Thyroid gland (tissue), 4 donors: Measurements from ENCODE around the gene CAMTA1. TPM values are rescaled to one million over a fixed set of nuclear protein-coding genes. Genes with fewer than 3 reads are reported as not detected.

ENCODE experiments used
- DNase-seq, 2 donors: peaks; one replicate each; pipeline ENCODE4 v3.0.0-alpha.2; 2019
- H3K27ac ChIP-seq, 3 donors: fragments of 200-600 bp; sonication (generic); 1 replicate in 2 of 3; 2 replicates in 1 of 3; pipeline ENCODE4 v1.5.1; 2016 to 2019; ENCODE audit warnings: mild to moderate bottlenecking in 1 of 3, moderate library complexity in 1 of 3
- H3K27me3 ChIP-seq: fragments of 200-600 bp; sonication (generic); one replicate; pipeline ENCODE4 v1.5.1; 2019
- H3K36me3 ChIP-seq, 2 donors: fragments of 200-600 bp; sonication (generic); one replicate each; pipeline ENCODE4 v1.5.1; 2016 to 2019
- H3K4me1 ChIP-seq, 2 donors: fragments of 200-600 bp; sonication (generic); one replicate each; pipeline ENCODE4 v1.5.1; 2017 to 2019
- H3K4me3 ChIP-seq, 3 donors: fragments of 200-600 bp; sonication (generic); replicated peaks in 1 of 3; 1 replicate in 2 of 3; 2 replicates in 1 of 3; pipeline ENCODE4 v1.5.1; 2016; ENCODE audit warnings: mild to moderate bottlenecking in 1 of 3
- H3K9me3 ChIP-seq: fragments of 200-600 bp; sonication (generic); one replicate; pipeline ENCODE4 v1.5.1; 2017
- POLR2A ChIP-seq, 2 donors: fragments of 450-650 bp; IDR thresholded peaks; one replicate each; pipeline ENCODE4 v1.6.1; 2017; ENCODE audit warnings: antibody characterized with exemption in 2 of 2, mild to moderate bottlenecking in 2 of 2, moderate library complexity in 1 of 2
- WGBS, 2 donors: methylation state at CpG; one replicate each; pipeline ENCODE4 v1.1.5; 2017; 5-methylcytosine and 5-hydroxymethylcytosine counted together
- intact Hi-C: fragments of 100-400 bp; cut with DNase I; formaldehyde crosslinking; loops from one replicate; pipeline ENCODE4 v1.15.1; 2023
- total RNA-seq, 4 donors: library from RNA; depleted of rRNA; stranded (reverse); fragments of >200 nt; gene quantifications; one replicate each; pipeline ENCODE4 v1.2.3, GENCODE V29; 2016
- TF ChIP-seq, protein P1 (sequence below), 6 experiments: fragments of 200-600 bp in 3 of 6; fragments of 450-650 bp in 3 of 6; sonication (generic) in 3 of 6; IDR thresholded peaks; one replicate each; pipeline ENCODE4 v1.5.1; 2016 to 2019; ENCODE audit warnings: antibody characterized with exemption in 6 of 6, mild to moderate bottlenecking in 2 of 6, inconsistent platforms in 1 of 6, moderate library complexity in 1 of 6

CAMTA1 gene
- total RNA-seq, 4 donors from 2014 or later: 63.9 to 124 (median 101) TPM

DNA sequence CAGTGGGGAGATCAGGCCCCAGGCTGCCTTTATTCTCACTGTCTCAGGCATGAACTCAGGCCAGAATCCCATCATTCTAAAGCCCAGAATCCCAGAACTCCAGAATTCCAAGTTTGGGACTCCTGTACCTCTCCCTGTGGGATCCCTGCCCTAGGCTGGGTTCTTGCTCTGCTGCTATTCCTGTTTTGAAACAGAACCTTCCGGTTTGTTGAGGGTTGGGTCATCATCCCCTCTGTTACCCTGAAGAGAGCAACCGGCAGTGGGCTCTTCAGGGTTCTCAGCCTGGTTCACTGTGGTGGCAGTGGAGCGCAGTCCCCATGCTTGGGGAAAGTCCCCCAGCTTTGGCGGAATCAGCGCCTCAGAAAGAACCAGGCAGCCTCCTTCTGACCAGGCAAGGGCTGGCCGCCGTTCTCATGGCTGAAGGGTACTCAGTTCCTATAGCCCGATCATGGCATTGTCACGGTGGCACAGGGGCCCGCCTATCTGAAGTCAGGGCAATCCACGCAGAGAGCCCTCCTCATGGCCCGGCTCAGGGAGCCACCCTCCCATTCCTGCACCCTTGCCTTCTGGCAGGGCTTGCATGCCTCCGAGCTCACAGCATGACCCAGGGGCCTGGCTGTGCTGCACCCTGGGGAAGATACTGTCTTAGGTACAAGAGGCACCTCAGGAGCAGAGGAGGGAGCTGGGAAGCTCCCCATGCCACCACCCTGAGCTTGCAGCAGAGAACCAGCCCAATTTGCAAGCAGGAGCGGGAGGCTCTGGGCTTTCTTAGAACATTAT is 650.2 kb downstream of the CAMTA1 start:
- WGBS, 2 donors: 80 to 88% methylated on average over 7 to 14 of the region's 14 CpGs
- Histone ChIP-seq H3K9me3 (no peaks in the 10 kb centered on the region), H3K27me3 (no peaks in the 10 kb centered on the region), H3K4me1 (no peaks in the 10 kb centered on the region), H3K4me3 (no peak overlapping the region), H3K27ac (no peak overlapping the region), H3K36me3 (no peaks in the 10 kb centered on the region)
- TF ChIP-seq POLR2A (IDR thresholded peaks at IDR 0.05): no peak
- TF ChIP-seq, protein P1, sequence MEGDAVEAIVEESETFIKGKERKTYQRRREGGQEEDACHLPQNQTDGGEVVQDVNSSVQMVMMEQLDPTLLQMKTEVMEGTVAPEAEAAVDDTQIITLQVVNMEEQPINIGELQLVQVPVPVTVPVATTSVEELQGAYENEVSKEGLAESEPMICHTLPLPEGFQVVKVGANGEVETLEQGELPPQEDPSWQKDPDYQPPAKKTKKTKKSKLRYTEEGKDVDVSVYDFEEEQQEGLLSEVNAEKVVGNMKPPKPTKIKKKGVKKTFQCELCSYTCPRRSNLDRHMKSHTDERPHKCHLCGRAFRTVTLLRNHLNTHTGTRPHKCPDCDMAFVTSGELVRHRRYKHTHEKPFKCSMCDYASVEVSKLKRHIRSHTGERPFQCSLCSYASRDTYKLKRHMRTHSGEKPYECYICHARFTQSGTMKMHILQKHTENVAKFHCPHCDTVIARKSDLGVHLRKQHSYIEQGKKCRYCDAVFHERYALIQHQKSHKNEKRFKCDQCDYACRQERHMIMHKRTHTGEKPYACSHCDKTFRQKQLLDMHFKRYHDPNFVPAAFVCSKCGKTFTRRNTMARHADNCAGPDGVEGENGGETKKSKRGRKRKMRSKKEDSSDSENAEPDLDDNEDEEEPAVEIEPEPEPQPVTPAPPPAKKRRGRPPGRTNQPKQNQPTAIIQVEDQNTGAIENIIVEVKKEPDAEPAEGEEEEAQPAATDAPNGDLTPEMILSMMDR (IDR thresholded peaks at IDR 0.05): no peak
- no peak for DNase-seq
- intact Hi-C loops: no loop called here

DNA sequence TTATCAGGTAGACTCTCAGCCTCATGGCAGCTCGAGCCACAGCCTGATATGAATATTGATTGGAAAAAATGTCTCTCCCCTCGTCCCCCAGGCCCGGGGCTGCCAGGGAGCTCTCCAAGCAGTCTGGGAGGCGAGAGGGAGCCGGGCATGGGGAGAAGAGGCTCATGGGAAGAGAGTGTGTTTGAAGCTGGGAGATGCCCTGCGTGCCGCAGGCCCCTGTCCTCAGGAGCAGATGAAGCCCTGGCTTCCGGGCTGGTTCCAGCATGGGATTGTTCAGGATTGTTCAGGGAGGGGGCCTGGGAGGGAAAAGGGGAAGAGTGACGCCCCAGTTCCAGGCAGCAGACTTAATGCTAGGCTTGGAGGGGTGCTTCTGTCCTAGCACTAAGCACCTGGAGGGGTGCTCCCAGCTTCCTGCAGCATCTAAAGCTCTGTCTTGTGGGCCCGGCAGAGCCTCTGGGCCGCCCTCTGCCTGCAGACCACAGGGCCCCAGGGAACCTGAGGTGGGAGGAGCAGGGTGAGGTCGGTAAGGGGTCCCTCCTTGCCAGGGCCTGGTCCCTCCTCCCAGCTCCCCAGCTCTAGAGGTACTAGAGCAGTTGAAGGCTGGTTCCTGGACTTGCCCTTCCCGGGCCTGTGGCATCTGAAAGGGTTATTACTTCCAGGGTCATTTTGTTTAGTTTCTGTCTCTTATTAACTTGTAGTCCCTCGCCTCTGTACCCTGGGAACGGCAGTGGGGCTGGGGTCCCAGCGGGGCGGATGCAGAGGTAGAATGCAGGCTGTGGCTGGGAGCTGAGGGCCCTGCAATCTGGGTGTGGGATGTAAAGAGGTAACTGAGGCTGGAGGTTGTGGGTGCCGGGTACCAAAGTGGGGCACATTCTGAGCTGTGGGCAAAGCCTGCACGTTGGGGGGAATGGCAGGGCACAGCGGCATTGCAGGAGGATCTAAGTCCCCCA is 651.1 kb downstream of the CAMTA1 start:
- DNase-seq: no peak
- H3K36me3 ChIP-seq: no peaks in the 10 kb centered on the region
- no peaks in the 10 kb centered on the region for H3K4me1 ChIP-seq
- intact Hi-C loops: no loop called here
- H3K27me3 ChIP-seq: no peaks in the 10 kb centered on the region
- no peak overlapping the region for H3K27ac ChIP-seq
- TF ChIP-seq, protein P1 (IDR thresholded peaks at IDR 0.05): no peak
- TF ChIP-seq POLR2A (IDR thresholded peaks at IDR 0.05): no peak
- no peak overlapping the region for H3K4me3 ChIP-seq
- 93 to 95% methylated on average over 16 to 19 of the region's 20 CpGs for WGBS, 2 donors
- no peaks in the 10 kb centered on the region for H3K9me3 ChIP-seq

DNA sequence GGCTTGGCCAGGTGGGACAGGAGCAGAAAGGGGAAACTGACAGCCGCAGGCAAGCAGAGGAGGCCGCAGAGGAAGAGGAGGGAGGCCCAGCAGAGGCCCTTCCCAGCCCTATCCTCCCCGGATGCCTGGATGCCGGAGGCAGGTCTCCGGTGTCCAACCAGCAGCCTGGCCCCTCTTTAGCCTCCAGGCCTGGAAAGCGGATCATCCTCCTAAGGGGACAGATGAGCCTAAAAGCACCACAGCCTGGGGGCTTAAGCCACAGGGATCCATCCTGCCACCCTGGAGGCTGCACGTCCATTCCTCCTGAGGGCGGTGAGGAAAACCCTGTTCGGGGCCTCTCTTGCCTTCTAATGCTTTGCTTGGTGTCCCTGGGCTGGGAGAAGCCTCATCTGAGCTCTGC is 651.8 kb downstream of the CAMTA1 start:
- Histone ChIP-seq H3K4me1 (no peaks in the 10 kb centered on the region), H3K27ac (no peak overlapping the region), H3K27me3 (no peaks in the 10 kb centered on the region), H3K4me3 (no peak overlapping the region), H3K36me3 (no peaks in the 10 kb centered on the region), H3K9me3 (no peaks in the 10 kb centered on the region)
- no peak for DNase-seq
- 80 to 86% methylated on average over 7 to 9 of the region's 9 CpGs for WGBS, 2 donors
- TF ChIP-seq, protein P1 (IDR thresholded peaks at IDR 0.05): no peak
- TF ChIP-seq POLR2A (IDR thresholded peaks at IDR 0.05): no peak
- intact Hi-C loops: no loop called here

DNA sequence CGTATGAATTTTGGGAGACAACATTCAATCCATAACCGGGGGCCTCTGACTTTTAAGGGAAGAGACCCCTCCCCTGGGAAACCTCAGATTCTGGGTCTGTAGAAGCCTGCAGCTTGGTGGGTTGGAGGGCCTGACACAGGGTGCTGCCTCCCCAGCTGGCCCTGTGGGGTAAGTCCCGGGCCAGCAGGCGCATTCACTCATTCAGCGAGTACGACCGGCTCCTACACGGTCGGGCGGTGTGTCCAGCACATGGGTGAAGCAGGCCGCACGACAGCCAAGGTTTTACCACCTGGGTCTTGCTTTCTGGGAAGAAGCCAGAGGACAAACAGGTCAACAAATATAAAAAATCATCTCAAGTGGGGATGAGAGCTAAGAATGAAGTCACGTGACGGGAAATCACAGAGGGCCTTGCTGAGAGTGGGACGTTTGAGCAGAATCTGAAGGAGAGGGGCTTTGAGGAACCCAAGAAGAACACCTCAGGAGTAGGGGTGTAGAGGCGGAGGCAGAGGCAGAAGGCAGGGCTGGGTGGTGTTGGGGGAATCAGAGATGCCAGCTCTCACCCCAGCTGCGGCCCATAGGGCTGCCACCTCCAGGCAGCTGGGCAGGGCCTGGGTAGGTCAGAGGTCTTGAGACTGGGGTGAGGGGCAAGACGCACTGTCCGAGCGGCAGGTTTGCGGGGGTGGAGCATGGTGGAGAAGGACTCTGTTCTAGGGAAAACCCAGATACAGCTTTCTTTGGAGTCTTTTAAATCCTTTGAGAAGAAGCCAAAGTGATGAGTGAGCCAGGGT is 652.5 kb downstream of the CAMTA1 start:
- Histone ChIP-seq H3K27ac (no peak overlapping the region), H3K4me3 (no peak overlapping the region), H3K9me3 (no peaks in the 10 kb centered on the region), H3K36me3 (no peaks in the 10 kb centered on the region), H3K27me3 (no peaks in the 10 kb centered on the region), H3K4me1 (no peaks in the 10 kb centered on the region)
- intact Hi-C loops: no loop called here
- DNase-seq: no peak
- WGBS, 2 donors: 91 to 94% methylated on average over 21 of the region's 21 CpGs
- TF ChIP-seq, protein P1 (IDR thresholded peaks at IDR 0.05): no peak
- no peak for TF ChIP-seq POLR2A (IDR thresholded peaks at IDR 0.05)
